Measurements from ENCODE around the gene CLCN6.

- TF ChIP-seq CTCF (IDR thresholded peaks at IDR 0.05) (no peak), POLR2A (IDR thresholded peaks at IDR 0.05) (no peak), POLR2AphosphoS5 (IDR thresholded peaks at IDR 0.05) (no peak)
Measured at GRCh38 chr1:11874624-11875023, 68.6 kb downstream of the CLCN6 start.

Measured in prostate gland (tissue), 2 donors.